HepG2 (cell line): ENCODE data around the gene ZNF554. TPM values are rescaled to one million over a fixed set of nuclear protein-coding genes. Genes with fewer than 3 reads are reported as not detected.
A peak's percentile ranks its signal among the peaks of the same experiment; 100 is the strongest.

Experiments
- KDM5A ChIP-seq: fragments of 200-600 bp; sonication (generic); IDR thresholded peaks from 2 replicates; pipeline ENCODE4 v1.7.0; 2018; ENCODE audit warnings: antibody characterized with exemption, mild to moderate bottlenecking, low read length, borderline replicate concordance
- POGZ ChIP-seq: sonication (generic); formaldehyde crosslinking; IDR thresholded peaks from 2 replicates; pipeline ENCODE4 v1.4.0; 2020; ENCODE audit warnings: mild to moderate bottlenecking, missing genetic modification reagents
- REST ChIP-seq, 2 experiments: IDR thresholded peaks; 2 replicates each; pipeline ENCODE4 v1.6.1; 2011 to 2012; ENCODE audit warnings: low read length in 2 of 2, borderline replicate concordance in 1 of 2, low read depth in 1 of 2, mild to moderate bottlenecking in 1 of 2, moderate library complexity in 1 of 2
- UBTF ChIP-seq: sonication (generic); formaldehyde crosslinking; IDR thresholded peaks from 2 replicates; pipeline ENCODE4 v1.4.0; 2020; ENCODE audit warnings: mild to moderate bottlenecking, missing genetic modification reagents
- ZNF318 ChIP-seq: sonication (generic); formaldehyde crosslinking; IDR thresholded peaks from 2 replicates; pipeline ENCODE4 v1.4.0; 2020; ENCODE audit warnings: mild to moderate bottlenecking, missing genetic modification reagents
- ZNF484 ChIP-seq: sonication (generic); formaldehyde crosslinking; IDR thresholded peaks from 2 replicates; pipeline ENCODE4 v1.5.1; 2020; ENCODE audit warnings: mild to moderate bottlenecking, low read depth, missing genetic modification reagents, borderline replicate concordance
- polyA plus RNA-seq, 8 experiments: library from polyadenylated mRNA; depleted of rRNA in 3 of 8; stranded (reverse) in 7 of 8; unstranded in 1 of 8; fragments of >200 nt; fragmentation: Illumina TruSeq in 4 of 8; extraction: Trizol in 4 of 8; gene quantifications; 2 replicates each; pipeline versions ENCODE4 v1.2.1 to v1.2.3, GENCODE V29; 2011 to 2016; ENCODE audit warnings: low read depth in 4 of 8, missing spikeins in 1 of 8, mixed read lengths in 1 of 8; ENCODE audit not compliant: insufficient read depth in 1 of 8
- total RNA-seq, 5 experiments: library from RNA; depleted of rRNA; stranded (reverse); fragments of >200 nt; fragmentation: Illumina TruSeq; extraction: Trizol; gene quantifications; 2 replicates each; pipeline ENCODE4 v1.2.3, GENCODE V29; 2016; ENCODE audit warnings: low read depth in 1 of 5
- TF ChIP-seq, protein P1 (sequence below): sonication (generic); formaldehyde crosslinking; IDR thresholded peaks from 2 replicates; pipeline ENCODE4 v1.5.0; 2020; ENCODE audit warnings: mild to moderate bottlenecking, missing genetic modification reagents
- TF ChIP-seq, protein P2 (sequence below): sonication (generic); formaldehyde crosslinking; IDR thresholded peaks from 2 replicates; pipeline ENCODE4 v1.4.0; 2020; ENCODE audit warnings: mild to moderate bottlenecking, missing genetic modification reagents

The ZNF554 gene
- total and polyA plus RNA-seq, 2 of the 13 experiments (the other 11 are each of a cell fraction or from before 2014, with no cell fraction given) = 2.2 to 2.7 TPM

DNA sequence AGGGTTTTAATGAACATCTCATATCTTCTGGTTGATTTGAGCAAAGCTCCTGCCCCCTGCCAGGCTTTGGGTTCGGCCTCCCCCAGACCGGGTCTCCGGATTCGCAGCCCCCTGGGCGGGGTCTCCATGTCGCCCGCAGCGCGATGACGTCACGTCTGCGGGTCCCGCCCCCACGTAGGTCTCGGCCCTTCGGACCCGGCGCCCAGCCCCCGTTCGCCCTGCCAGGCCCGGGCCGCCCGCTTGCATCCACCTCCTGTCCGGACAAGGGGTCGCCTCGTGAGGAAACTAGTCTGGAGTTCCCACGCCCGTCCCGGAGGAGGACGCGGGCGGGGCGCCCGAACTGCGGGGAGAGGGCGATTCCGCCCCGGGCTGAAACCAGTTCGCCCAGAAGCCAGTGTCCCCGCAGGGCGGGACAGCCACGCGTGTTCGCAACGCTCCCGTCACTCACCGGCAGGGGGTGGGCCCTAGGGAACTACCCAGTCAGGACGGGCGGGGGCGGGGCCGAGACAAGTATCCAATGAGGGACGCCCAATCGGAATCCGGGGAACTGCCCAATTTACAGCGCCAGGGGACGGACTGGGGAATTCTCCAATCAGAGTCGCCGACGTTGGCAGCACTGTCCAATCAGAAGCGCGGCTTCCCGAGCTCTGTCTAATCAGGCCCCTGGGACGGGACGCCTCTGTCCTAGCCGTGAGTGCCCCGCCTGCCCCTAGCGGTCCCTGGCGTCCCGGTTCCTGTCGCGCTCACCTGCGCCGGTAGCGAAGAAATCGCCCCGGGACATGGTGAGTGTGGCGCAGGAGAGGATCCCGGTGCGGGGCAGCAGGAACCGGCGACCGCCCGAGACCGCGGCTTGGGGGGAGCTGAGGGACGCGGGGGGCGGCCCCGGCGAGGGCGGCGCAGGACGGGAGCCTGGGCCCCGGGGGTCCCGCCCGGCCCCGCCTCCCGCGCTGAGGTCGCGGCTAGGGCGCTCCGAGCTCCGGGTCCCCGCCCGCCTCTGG, 21.4 kb downstream of the ZNF554 start, which contains the start of gene ZNF555 (continued):
- TF ChIP-seq ZNF318 (CRISPR knock-in tag) (no peak; the same call in 1 of the 2 replicates), KDM5A (no peak), ZNF484 (CRISPR knock-in tag) (no peak), POGZ (CRISPR knock-in tag) (peak; percentile 78), REST (IDR thresholded peaks at IDR 0.05; ENCODE audit: borderline replicate concordance in 1 of 2, low read depth in 1 of 2, low read length in 2 of 2) (0 out of 4 replicates have a peak, but pooled peaks of 1 of the 2 experiments have one; percentile 13), UBTF (CRISPR knock-in tag) (peak; percentile 83)
- TF ChIP-seq, protein P1, sequence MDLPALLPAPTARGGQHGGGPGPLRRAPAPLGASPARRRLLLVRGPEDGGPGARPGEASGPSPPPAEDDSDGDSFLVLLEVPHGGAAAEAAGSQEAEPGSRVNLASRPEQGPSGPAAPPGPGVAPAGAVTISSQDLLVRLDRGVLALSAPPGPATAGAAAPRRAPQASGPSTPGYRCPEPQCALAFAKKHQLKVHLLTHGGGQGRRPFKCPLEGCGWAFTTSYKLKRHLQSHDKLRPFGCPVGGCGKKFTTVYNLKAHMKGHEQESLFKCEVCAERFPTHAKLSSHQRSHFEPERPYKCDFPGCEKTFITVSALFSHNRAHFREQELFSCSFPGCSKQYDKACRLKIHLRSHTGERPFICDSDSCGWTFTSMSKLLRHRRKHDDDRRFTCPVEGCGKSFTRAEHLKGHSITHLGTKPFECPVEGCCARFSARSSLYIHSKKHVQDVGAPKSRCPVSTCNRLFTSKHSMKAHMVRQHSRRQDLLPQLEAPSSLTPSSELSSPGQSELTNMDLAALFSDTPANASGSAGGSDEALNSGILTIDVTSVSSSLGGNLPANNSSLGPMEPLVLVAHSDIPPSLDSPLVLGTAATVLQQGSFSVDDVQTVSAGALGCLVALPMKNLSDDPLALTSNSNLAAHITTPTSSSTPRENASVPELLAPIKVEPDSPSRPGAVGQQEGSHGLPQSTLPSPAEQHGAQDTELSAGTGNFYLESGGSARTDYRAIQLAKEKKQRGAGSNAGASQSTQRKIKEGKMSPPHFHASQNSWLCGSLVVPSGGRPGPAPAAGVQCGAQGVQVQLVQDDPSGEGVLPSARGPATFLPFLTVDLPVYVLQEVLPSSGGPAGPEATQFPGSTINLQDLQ = peak; percentile 68; the same call in 1 of the 2 replicates
- TF ChIP-seq, protein P2, sequence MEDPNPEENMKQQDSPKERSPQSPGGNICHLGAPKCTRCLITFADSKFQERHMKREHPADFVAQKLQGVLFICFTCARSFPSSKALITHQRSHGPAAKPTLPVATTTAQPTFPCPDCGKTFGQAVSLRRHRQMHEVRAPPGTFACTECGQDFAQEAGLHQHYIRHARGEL (CRISPR knock-in tag) = no peak
